ENCODE results near the gene SPARCL1.
"Not testable (repeated sequence)": the region's sequence is repeated elsewhere in the genome, so short reads cannot be mapped to it uniquely, and the experiment has no call there.

SPARCL1 gene

DNA sequence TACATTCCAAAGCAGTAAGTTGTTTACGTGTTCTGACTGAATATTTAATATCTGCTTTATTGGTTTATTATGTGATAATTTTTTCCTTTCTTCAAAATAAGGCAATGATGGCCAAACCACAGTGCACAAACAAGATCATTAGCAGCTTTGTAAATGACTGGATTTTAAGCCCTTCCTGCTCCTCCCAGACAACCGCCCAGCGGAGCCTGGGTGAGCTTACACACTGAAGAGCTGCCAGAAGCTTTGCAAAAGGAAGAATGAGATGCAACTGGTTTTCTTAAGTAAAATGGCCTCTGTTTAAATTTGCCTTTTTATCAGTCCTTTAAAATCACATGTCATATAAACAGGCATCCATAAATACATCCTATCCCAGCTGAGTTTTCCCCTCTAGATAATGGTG, 52.2 kb downstream of the SPARCL1 start:
- H3K36me3 Mint-ChIP-seq, result no peaks in the 10 kb centered on the region
- no peak for DNase-seq
- no peaks in the 10 kb centered on the region for H3K27me3 Mint-ChIP-seq
- no peaks in the 10 kb centered on the region for H3K4me1 Mint-ChIP-seq
- H3K9me3 Mint-ChIP-seq, result no peaks in the 10 kb centered on the region
- no peak overlapping the region for H3K27ac Mint-ChIP-seq
- H3K4me3 Mint-ChIP-seq, result no peak overlapping the region
- CTCF ChIA-PET, result no interaction called here

DNA sequence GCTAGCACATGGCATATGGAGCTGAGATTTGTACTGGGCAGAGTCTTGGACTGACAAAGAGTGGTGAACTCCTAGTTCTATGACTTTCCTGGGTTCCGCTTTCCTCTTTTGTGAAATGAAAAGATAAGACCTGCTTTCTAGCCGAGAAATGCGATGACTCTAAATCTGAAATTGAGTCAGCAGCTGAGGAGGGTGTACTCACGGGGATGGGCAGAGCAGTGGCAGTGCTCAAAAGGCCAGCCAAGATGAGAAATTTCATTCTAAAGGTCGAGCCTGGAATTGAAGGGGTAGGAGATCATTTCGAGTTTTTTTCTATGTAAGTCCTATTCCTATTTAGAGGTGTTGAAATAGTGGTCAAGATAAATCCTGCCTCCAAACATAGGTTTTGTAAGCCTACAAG, 59.8 kb downstream of the SPARCL1 start:
- no peaks in the 10 kb centered on the region for H3K27me3 Mint-ChIP-seq
- H3K9me3 Mint-ChIP-seq, result no peaks in the 10 kb centered on the region
- H3K4me3 Mint-ChIP-seq, result no peak overlapping the region
- DNase-seq, result no peak
- CTCF ChIA-PET, result no interaction called here
- no peaks in the 10 kb centered on the region for H3K4me1 Mint-ChIP-seq
- H3K36me3 Mint-ChIP-seq, result no peaks in the 10 kb centered on the region
- no peak overlapping the region for H3K27ac Mint-ChIP-seq

DNA sequence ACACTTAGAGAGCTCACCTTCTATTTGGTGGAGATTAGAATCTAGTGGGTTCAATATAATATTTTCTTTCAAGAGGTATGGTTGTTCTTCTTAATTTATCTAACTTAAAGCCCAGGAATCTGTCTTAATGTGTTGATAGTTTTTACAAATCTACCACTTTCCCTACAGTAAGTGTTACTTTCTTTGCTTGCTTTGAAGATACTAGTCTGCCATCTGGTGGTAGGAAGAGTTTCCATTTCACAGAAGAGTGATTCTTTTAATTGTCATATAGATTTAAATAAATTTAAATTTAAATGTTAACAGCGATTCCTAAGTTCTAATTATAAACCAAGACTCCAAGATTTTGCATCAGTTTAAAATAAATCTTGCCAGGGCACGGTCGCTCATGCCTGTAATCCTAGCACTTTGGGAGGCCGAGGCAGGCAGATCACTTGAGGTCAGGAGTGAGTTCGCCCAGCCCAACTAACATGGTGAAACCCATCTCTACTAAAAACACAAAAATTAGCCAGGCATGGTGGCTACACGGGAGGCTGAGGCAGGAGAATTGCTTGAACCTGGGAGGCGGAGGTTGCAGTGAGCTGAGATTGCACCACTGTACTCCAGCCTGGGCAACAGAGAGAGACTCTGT, 63.3 kb downstream of the SPARCL1 start:
- no peaks in the 10 kb centered on the region for H3K4me1 Mint-ChIP-seq
- H3K27me3 Mint-ChIP-seq, result no peaks in the 10 kb centered on the region
- CTCF ChIA-PET, result interaction anchor here (0.7 to 3.8 kb wide), 6 partner anchors 14 to 318 kb away, joined by 3 to 47 read pairs (median 3); no protein-coding TSS in a partner anchor
- no peak overlapping the region for H3K4me3 Mint-ChIP-seq
- DNase-seq, result no peak
- H3K36me3 Mint-ChIP-seq, result no peaks in the 10 kb centered on the region
- no peak overlapping the region for H3K27ac Mint-ChIP-seq
- H3K9me3 Mint-ChIP-seq, result no peaks in the 10 kb centered on the region

DNA sequence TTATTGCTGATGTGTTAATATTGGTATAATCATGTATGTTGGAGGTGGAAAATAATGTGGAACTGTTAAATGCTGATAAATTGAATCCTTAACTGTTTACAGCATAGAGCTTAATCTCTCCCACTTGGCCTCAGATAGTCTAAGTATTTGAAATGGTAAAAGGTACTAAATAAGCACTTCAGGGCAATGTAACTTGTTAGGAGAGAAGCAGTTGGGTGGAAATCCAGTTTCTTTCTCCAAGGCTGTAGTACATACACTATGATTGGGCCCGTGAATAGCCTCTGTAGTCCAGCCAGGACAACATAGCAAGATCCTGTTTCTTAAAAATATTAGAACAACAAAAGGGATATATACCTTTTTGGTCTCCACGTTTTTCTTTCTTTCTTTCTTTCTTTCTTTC, 67.1 kb downstream of the SPARCL1 start:
- no peak overlapping the region for H3K27ac Mint-ChIP-seq
- no peak overlapping the region for H3K4me3 Mint-ChIP-seq
- peaks cover 9% of the 10 kb centered on the region for H3K36me3 Mint-ChIP-seq
- CTCF ChIA-PET, result interaction anchor here (2.4 kb wide), 1 partner anchor 86 kb away, joined by 10 read pairs; no protein-coding TSS in a partner anchor
- DNase-seq, result no peak
- no peaks in the 10 kb centered on the region for H3K27me3 Mint-ChIP-seq
- no peaks in the 10 kb centered on the region for H3K4me1 Mint-ChIP-seq
- no peaks in the 10 kb centered on the region for H3K9me3 Mint-ChIP-seq

DNA sequence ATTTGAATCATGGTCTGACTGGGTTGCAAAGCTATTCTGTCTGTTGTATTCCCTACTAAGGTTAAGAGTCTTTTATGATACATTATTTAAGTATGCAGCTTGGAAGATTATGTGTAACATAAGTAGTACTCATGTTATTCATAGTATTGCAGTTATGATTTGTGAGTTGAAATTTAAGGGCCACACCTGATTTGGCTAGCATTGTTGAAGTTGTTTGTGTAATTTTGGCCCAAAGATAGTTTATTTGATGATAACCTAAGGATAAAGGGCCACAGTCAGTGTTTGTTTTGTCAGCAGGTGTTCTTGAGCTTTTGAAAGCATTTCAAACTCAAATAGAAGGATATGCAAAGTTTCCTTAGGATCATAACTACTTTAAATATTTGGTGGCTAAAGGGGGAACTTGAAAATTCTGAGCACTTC, 67.9 kb downstream of the SPARCL1 start:
- no peaks in the 10 kb centered on the region for H3K4me1 Mint-ChIP-seq
- no peak overlapping the region for H3K27ac Mint-ChIP-seq
- H3K9me3 Mint-ChIP-seq, result no peaks in the 10 kb centered on the region
- H3K36me3 Mint-ChIP-seq, result peaks cover 9% of the 10 kb centered on the region
- CTCF ChIA-PET, result interaction anchor here (2.4 kb wide), 1 partner anchor 86 kb away, joined by 10 read pairs; no protein-coding TSS in a partner anchor
- H3K27me3 Mint-ChIP-seq, result no peaks in the 10 kb centered on the region
- no peak overlapping the region for H3K4me3 Mint-ChIP-seq
- DNase-seq, result no peak

DNA sequence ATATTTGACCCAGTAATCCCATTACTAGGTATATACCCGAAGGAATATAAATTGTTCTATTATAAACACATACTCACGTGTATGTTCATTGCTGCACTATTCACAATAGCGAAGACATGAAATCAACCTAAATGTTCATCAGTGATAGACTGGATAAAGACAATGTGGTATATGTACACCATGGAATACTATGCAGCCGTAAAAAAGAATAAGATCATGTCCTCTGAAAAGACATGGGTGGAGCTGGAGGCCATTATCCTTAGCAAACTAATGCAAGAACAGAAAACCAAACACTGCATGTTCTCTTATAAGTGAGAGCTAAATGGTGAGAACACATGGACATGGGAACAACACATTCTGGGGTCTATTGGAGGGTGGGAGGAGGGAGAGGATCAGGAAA, 70.3 kb downstream of the SPARCL1 start:
- Mint-ChIP-seq H3K9me3 (no peaks in the 10 kb centered on the region), H3K27ac (no peak overlapping the region), H3K36me3 (peaks cover 9% of the 10 kb centered on the region), H3K4me3 (no peak overlapping the region), H3K27me3 (no peaks in the 10 kb centered on the region), H3K4me1 (no peaks in the 10 kb centered on the region)
- CTCF ChIA-PET, result no interaction called here
- DNase-seq, result no peak

DNA sequence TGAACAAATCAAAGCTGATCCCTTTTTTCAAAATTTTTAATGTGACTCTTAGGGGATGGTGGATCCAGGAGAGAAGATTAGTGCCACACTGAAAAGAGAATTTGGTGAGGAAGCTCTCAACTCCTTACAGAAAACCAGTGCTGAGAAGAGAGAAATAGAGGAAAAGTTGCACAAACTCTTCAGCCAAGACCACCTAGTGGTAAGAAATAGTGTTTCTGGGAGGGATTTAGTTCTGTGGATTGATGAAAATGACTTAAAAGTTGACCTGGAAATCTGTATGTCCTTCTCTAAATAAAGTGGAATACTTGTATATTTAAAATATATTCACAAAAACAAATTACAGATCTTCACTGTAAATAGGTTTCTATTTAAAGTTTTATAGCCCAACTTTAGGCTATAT, 77.6 kb downstream of the SPARCL1 start:
- DNase-seq, result no peak
- Mint-ChIP-seq H3K36me3 (peaks cover 7% of the 10 kb centered on the region), H3K27ac (no peak overlapping the region), H3K4me3 (no peak overlapping the region), H3K27me3 (no peaks in the 10 kb centered on the region), H3K4me1 (no peaks in the 10 kb centered on the region), H3K9me3 (no peaks in the 10 kb centered on the region)
- CTCF ChIA-PET, result interaction anchor here (0.9 to 1.7 kb wide), 2 partner anchors 14 to 75 kb away, joined by 3 to 6 read pairs; no protein-coding TSS in a partner anchor

DNA sequence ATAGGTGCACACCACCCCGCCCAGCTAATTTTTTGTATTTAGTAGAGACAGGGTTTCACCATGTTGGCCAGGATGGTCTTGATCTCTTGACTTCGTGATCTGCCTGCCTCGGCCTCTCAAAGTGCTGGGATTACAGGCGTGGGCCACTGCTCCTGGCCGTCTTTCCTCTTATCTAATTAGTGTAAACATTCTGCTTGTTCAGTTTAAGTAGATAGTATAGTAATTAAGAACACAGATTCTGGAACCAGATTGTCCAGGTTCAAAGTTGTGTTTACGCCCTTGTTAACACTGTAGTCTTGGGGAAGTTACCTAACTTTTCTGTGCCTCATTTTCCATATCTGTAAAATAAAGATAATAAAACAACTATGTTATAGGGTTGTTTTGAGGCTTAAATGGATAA, 82.8 kb downstream of the SPARCL1 start:
- CTCF ChIA-PET, result interaction anchor here (1.6 kb wide), 1 partner anchor 70 kb away, joined by 4 read pairs; no protein-coding TSS in a partner anchor
- not testable (repeated sequence) for H3K27ac Mint-ChIP-seq, H3K27me3 Mint-ChIP-seq, H3K4me3 Mint-ChIP-seq, DNase-seq, H3K9me3 Mint-ChIP-seq, H3K4me1 Mint-ChIP-seq
- peaks cover 17% of the 10 kb centered on the region for H3K36me3 Mint-ChIP-seq

DNA sequence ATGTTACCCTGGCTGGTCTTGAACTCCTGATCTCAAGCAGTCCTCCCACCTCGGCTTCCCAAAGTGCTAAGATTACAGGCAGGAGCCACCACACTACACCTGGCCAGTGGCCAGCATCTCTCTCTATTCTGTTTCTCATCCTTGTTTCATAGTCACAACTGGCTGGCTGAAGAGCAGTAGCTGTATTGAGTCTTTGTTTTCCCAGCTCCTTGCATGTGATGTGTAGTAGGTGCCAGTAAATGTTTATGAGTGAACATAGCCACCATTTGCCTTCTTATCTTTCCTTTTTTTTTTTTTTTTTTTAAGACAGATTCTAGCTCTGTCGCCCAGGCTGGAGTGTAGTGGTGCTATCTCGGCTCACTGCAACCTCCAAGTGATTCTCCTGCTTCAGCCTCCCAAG, 83.2 kb downstream of the SPARCL1 start:
- no peak overlapping the region for H3K4me3 Mint-ChIP-seq
- CTCF ChIA-PET, result interaction anchor here (1.6 kb wide), 1 partner anchor 70 kb away, joined by 4 read pairs; no protein-coding TSS in a partner anchor
- DNase-seq, result no peak
- no peak overlapping the region for H3K27ac Mint-ChIP-seq
- no peaks in the 10 kb centered on the region for H3K27me3 Mint-ChIP-seq
- no peaks in the 10 kb centered on the region for H3K9me3 Mint-ChIP-seq
- H3K4me1 Mint-ChIP-seq, result no peaks in the 10 kb centered on the region
- H3K36me3 Mint-ChIP-seq, result peaks cover 18% of the 10 kb centered on the region

DNA sequence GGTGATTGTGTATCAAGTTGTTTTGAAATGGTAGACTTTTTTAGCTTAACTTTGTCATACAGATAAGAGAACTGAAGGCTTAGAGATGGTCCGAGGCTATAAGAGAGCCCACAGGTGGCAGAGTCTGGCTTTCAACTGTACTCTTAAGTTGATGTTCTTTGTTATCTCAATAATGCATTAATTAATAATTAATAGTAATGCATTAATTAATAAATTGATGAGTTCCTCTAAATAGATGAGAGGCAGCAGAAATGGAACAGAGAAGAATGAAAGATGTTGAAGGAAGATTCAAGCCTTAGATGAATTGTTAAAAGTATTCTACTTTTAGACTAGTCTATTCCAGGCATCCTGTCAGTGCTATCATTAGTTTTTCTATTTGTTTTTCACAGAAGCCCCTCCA, 84.4 kb downstream of the SPARCL1 start:
- Mint-ChIP-seq H3K27me3 (no peaks in the 10 kb centered on the region), H3K36me3 (peaks cover 20% of the 10 kb centered on the region), H3K4me1 (no peaks in the 10 kb centered on the region), H3K9me3 (no peaks in the 10 kb centered on the region), H3K4me3 (no peak overlapping the region), H3K27ac (no peak overlapping the region)
- DNase-seq, result no peak
- CTCF ChIA-PET, result no interaction called here

DNA sequence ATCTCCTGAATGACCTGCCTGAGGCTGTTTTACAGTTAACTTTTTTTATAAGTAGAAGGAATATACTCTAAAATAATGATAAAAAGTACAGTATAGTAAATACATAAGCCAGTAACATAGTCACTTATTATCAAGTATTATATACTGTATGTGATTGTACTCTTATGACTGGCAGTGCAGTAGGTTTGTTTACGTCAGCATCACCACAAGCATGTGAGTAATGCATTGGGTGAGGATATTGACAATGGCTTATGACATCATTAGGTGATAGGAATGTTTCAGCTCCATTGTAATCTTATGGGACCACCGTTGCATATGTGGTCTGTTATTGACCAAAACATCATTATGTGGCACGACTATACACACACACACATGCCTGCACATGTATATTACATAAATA, 86.3 kb downstream of the SPARCL1 start:
- Mint-ChIP-seq H3K27me3 (no peaks in the 10 kb centered on the region), H3K4me3 (no peak overlapping the region), H3K9me3 (no peaks in the 10 kb centered on the region), H3K36me3 (peaks cover 29% of the 10 kb centered on the region), H3K27ac (no peak overlapping the region), H3K4me1 (no peaks in the 10 kb centered on the region)
- no peak for DNase-seq
- CTCF ChIA-PET, result interaction anchor here (0.9 kb wide), 1 partner anchor 24 kb away, joined by 3 read pairs; no protein-coding TSS in a partner anchor

DNA sequence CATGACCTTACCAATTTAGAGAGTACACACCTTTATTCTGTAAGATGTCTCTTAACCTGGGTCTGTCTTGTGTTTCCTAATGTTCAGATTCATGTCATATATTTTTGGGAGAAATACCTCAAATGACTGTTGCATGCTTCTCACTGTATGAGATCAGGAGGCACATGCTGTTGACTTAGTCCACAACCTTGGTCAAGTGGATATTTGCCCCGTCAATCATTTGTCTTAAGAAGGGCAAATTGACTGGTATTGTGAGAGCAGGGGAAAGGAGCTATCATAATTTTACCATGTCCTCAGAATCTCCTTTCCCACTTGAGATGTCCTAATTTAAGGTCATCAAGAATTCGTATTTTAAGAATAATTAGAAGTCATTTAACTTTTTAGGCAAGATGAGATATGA, 95.8 kb downstream of the SPARCL1 start:
- DNase-seq, result no peak
- Mint-ChIP-seq H3K4me1 (no peaks in the 10 kb centered on the region), H3K27me3 (no peaks in the 10 kb centered on the region), H3K27ac (no peak overlapping the region), H3K4me3 (no peak overlapping the region), H3K36me3 (peaks cover 12% of the 10 kb centered on the region), H3K9me3 (no peaks in the 10 kb centered on the region)
- CTCF ChIA-PET, result no interaction called here

DNA sequence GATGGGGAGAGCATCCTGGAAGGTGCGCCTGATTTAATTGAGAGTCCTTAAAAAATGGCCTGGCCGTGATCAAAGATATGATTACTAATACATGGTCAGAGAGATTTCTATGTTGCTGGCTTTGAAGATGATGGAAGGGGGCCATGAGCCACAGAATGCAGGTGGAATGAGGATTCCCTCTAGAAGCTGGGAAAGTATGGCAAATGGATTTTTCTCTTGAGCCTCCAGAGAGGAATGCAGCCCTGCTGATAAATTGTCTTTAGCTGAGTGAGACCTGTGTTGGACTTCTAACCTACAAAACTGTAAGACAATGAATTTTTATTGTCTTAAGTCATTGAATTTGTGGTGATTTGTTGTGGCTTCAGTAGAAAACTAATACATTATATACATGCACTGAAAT, 99.1 kb downstream of the SPARCL1 start:
- no peak for DNase-seq
- Mint-ChIP-seq H3K4me1 (no peaks in the 10 kb centered on the region), H3K27ac (no peak overlapping the region), H3K27me3 (no peaks in the 10 kb centered on the region), H3K36me3 (no peaks in the 10 kb centered on the region), H3K4me3 (no peak overlapping the region), H3K9me3 (no peaks in the 10 kb centered on the region)
- CTCF ChIA-PET, result no interaction called here

DNA sequence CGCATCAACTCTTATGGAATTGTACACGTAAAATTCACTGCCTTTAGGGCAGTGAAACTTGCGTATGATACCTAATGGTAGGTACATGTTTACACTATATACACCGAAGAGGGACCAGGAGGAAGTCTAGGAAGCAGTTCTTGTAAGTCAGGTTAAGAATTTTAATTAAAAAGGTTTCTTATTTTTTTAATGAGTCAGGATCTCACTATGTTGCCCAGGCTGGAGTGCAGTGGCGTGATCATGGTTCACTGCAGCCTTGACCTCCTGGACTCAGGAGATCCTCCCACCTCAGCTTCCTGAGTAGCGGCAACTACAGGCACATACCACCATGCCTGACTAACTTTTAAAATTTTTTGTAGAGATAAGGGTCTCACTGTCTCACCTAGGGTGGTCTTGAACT, 100.2 kb downstream of the SPARCL1 start:
- Mint-ChIP-seq H3K36me3 (peaks cover 2% of the 10 kb centered on the region), H3K27ac (no peak overlapping the region), H3K4me1 (peaks cover 7% of the 10 kb centered on the region), H3K4me3 (no peak overlapping the region), H3K27me3 (no peaks in the 10 kb centered on the region), H3K9me3 (no peaks in the 10 kb centered on the region)
- CTCF ChIA-PET, result no interaction called here
- no peak for DNase-seq

DNA sequence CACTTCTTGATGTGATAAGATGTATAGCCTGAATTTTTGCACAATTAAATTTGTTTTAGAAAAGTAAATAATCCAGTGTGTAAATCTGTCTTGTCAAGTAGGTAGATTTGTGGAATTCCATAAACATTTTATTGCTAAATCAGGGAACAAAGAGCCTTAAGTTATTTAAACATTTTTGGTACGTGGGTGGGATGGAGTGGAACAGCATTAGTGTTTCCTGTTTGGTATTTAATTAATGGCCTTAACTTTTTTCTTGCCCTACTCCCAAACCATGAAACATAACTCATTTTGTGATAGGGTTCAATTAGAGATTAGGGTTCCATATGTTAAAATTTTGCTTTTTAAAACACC, 101.7 kb downstream of the SPARCL1 start:
- Mint-ChIP-seq H3K36me3 (peaks cover 3% of the 10 kb centered on the region), H3K9me3 (no peaks in the 10 kb centered on the region), H3K27me3 (no peaks in the 10 kb centered on the region), H3K4me3 (no peak overlapping the region), H3K4me1 (peaks cover 16% of the 10 kb centered on the region), H3K27ac (no peak overlapping the region)
- CTCF ChIA-PET, result interaction anchor here (0.6 to 0.8 kb wide), 2 partner anchors 35 to 36 kb away, joined by 4 read pairs; no protein-coding TSS in a partner anchor
- no peak for DNase-seq
